Activated T-cell treated with anti-CD3 and anti-CD28 coated beads, Interleukin-2, amount 50 U/mL, for 4 hours (primary cell): ENCODE data around the gene KLK3. TPM values are rescaled to one million over a fixed set of nuclear protein-coding genes. Genes with fewer than 3 reads are reported as not detected.

ENCODE experiments used
- ATAC-seq, 2 donors: fragments of 200-7000 bp; cut with Tn5 transposase; one replicate each; pipeline ENCODE4 v1.10.0; 2021
- DNase-seq: peaks from one replicate; pipeline ENCODE4 v3.0.0-alpha.2; 2020
- H3K27me3 Mint-ChIP-seq: one replicate; pipeline ENCODE4 v1.8.0; 2021; ENCODE audit warnings: low read depth, mixed read lengths
- H3K36me3 Mint-ChIP-seq: one replicate; pipeline ENCODE4 v1.8.0; 2022; ENCODE audit warnings: mixed read lengths; ENCODE audit not compliant: insufficient read depth
- H3K4me1 Mint-ChIP-seq: one replicate; pipeline ENCODE4 v1.8.0; 2021; ENCODE audit warnings: low read depth, mixed read lengths
- H3K4me3 Mint-ChIP-seq: one replicate; pipeline ENCODE4 v1.8.0; 2021; ENCODE audit warnings: mild to moderate bottlenecking, moderate library complexity, mixed read lengths
- H3K9me3 Mint-ChIP-seq: one replicate; pipeline ENCODE4 v1.8.0; 2021; ENCODE audit warnings: mixed read lengths
- total RNA-seq, 3 donors: library from RNA; stranded (reverse); gene quantifications; one replicate each; pipeline ENCODE4 v1.2.1, GENCODE V29; 2021

KLK3 gene
- total RNA-seq, 3 donors from 2014 or later = not detected

- Mint-ChIP-seq H3K4me3 (no peak overlapping the region), H3K36me3 (no peaks in the 10 kb centered on the region), H3K27me3 (peaks cover 63% of the 10 kb centered on the region), H3K9me3 (no peaks in the 10 kb centered on the region), H3K4me1 (peaks cover 24% of the 10 kb centered on the region)
- ATAC-seq (no peak), DNase-seq (no peak)
These were observed 32.0 kb upstream of the KLK3 start for GRCh38 chr19:50822661-50823208.

- Mint-ChIP-seq H3K4me3 (no peak within 1 kb of the TSS), H3K27me3 (peaks cover 65% of the 10 kb centered on the region), H3K4me1 (peaks cover 19% of the 10 kb centered on the region), H3K36me3 (no peaks in the 10 kb centered on the region), H3K9me3 (no peaks in the 10 kb centered on the region)
- DNase-seq (no peak), ATAC-seq (no peak)
These were observed 31.2 kb upstream of the KLK3 start, which contains the start of gene KLK1 for GRCh38 chr19:50823389-50824042. TSS of gene KLK1 (minus strand) at chr19:50823787. CDS start at chr19:50823748, 39 bp downstream.

GRCh38 chr19:50826492-50827240 lies 28.0 kb upstream of the KLK3 start:
- Mint-ChIP-seq H3K4me1 (no peaks in the 10 kb centered on the region), H3K27me3 (peaks cover 49% of the 10 kb centered on the region), H3K36me3 (no peaks in the 10 kb centered on the region), H3K9me3 (no peaks in the 10 kb centered on the region), H3K4me3 (no peak overlapping the region)
- ATAC-seq (no peak), DNase-seq (no peak)

- Mint-ChIP-seq H3K36me3 (no peaks in the 10 kb centered on the region), H3K27me3 (peaks cover 47% of the 10 kb centered on the region), H3K9me3 (no peaks in the 10 kb centered on the region), H3K4me3 (no peak overlapping the region), H3K4me1 (no peaks in the 10 kb centered on the region)
- no peak for ATAC-seq
- DNase-seq = no peak
These were observed 27.2 kb upstream of the KLK3 start for GRCh38 chr19:50827476-50827875.

GRCh38 chr19:50829801-50830200 lies 24.9 kb upstream of the KLK3 start:
- ATAC-seq (no peak), DNase-seq (no peak)
- Mint-ChIP-seq H3K9me3 (no peaks in the 10 kb centered on the region), H3K27me3 (peaks cover 52% of the 10 kb centered on the region), H3K4me3 (no peak overlapping the region), H3K4me1 (no peaks in the 10 kb centered on the region), H3K36me3 (no peaks in the 10 kb centered on the region)

- no peak for DNase-seq
- peaks cover 4% of the 10 kb centered on the region for H3K4me1 Mint-ChIP-seq
- H3K4me3 Mint-ChIP-seq = no peak overlapping the region
- H3K9me3 Mint-ChIP-seq = no peaks in the 10 kb centered on the region
- H3K36me3 Mint-ChIP-seq = no peaks in the 10 kb centered on the region
- peaks cover 55% of the 10 kb centered on the region for H3K27me3 Mint-ChIP-seq
- no peak for ATAC-seq
These were observed 24.3 kb upstream of the KLK3 start for GRCh38 chr19:50830266-50831025.

GRCh38 chr19:50831026-50831396 lies 23.7 kb upstream of the KLK3 start:
- peaks cover 55% of the 10 kb centered on the region for H3K27me3 Mint-ChIP-seq
- H3K4me1 Mint-ChIP-seq = peaks cover 4% of the 10 kb centered on the region
- H3K9me3 Mint-ChIP-seq = no peaks in the 10 kb centered on the region
- ATAC-seq = no peak
- no peak overlapping the region for H3K4me3 Mint-ChIP-seq
- no peaks in the 10 kb centered on the region for H3K36me3 Mint-ChIP-seq
- no peak for DNase-seq

GRCh38 chr19:50832666-50833065 lies 22.0 kb upstream of the KLK3 start:
- Mint-ChIP-seq H3K9me3 (no peaks in the 10 kb centered on the region), H3K4me1 (peaks cover 9% of the 10 kb centered on the region), H3K4me3 (no peak overlapping the region), H3K27me3 (peaks cover 58% of the 10 kb centered on the region), H3K36me3 (no peaks in the 10 kb centered on the region)
- ATAC-seq (no peak), DNase-seq (no peak)

GRCh38 chr19:50833117-50833801 lies 21.5 kb upstream of the KLK3 start, which contains the start of gene KLK15:
TSS of gene KLK15 (minus strand) at chr19:50833574. CDS start at chr19:50831492, 2,082 bp downstream.
- DNase-seq = no peak
- Mint-ChIP-seq H3K36me3 (no peaks in the 10 kb centered on the region), H3K4me1 (peaks cover 9% of the 10 kb centered on the region), H3K9me3 (no peaks in the 10 kb centered on the region), H3K4me3 (no peak within 1 kb of the TSS), H3K27me3 (peaks cover 56% of the 10 kb centered on the region)
- no peak for ATAC-seq

- H3K9me3 Mint-ChIP-seq = no peaks in the 10 kb centered on the region
- no peak overlapping the region for H3K4me3 Mint-ChIP-seq
- no peaks in the 10 kb centered on the region for H3K36me3 Mint-ChIP-seq
- H3K4me1 Mint-ChIP-seq = peaks cover 9% of the 10 kb centered on the region
- H3K27me3 Mint-ChIP-seq = peaks cover 59% of the 10 kb centered on the region
- DNase-seq (no peak), ATAC-seq (no peak)
These were observed 20.9 kb upstream of the KLK3 start for GRCh38 chr19:50833802-50834167.

- Mint-ChIP-seq H3K36me3 (no peaks in the 10 kb centered on the region), H3K4me1 (peaks cover 9% of the 10 kb centered on the region), H3K27me3 (peaks cover 60% of the 10 kb centered on the region), H3K9me3 (no peaks in the 10 kb centered on the region), H3K4me3 (peak overlapping the region; percentile 79)
- peak in 1 of 2 donors; percentile 19 for ATAC-seq
- no peak for DNase-seq
These were observed 19.5 kb upstream of the KLK3 start for GRCh38 chr19:50835103-50835784.

GRCh38 chr19:50835785-50836542 lies 18.8 kb upstream of the KLK3 start:
- peak; percentile 91 to 93 for ATAC-seq
- Mint-ChIP-seq H3K36me3 (no peaks in the 10 kb centered on the region), H3K4me3 (peak overlapping the region; percentile 79), H3K4me1 (peaks cover 9% of the 10 kb centered on the region), H3K9me3 (no peaks in the 10 kb centered on the region), H3K27me3 (peaks cover 59% of the 10 kb centered on the region)
- DNase-seq = peak; percentile 55
